ENCODE results near the gene ARID5A. TPM values are rescaled to one million over a fixed set of nuclear protein-coding genes. Genes with fewer than 3 reads are reported as not detected.

Gene ARID5A
- total RNA-seq, 120 experiments from 2014 or later, result 9.3 to 61.4 (median 19.7) TPM

Other genes starting within 250 kb of the ARID5A start
- 100 to 1,000 TPM in 18 of 120 experiments, 10 to 100 TPM in 102; 76.1 to 117 (median 91.0) TPM for gene SNRNP200, start 231.2 kb upstream of the ARID5A start, total RNA-seq
- 1 to 10 TPM in 111 of 120 experiments, under 1 TPM in 9; 0.54 to 6.2 (median 1.9) TPM for gene ITPRIPL1, start 211.4 kb upstream of the ARID5A start, total RNA-seq
- gene NCAPH, start 201.0 kb upstream of the ARID5A start, total RNA-seq, result 1 to 10 TPM in 57 of 120 experiments, under 1 TPM in 55, not detected in 8; 0.19 to 3.2 (median 1.0) TPM
- gene NEURL3, start 31.4 kb upstream of the ARID5A start, total RNA-seq, result 1 to 10 TPM in 43 of 120 experiments, under 1 TPM in 72, not detected in 5; 0.26 to 2.6 (median 0.84) TPM
- gene KANSL3, start 101.6 kb downstream of the ARID5A start, total RNA-seq, result 10 to 100 TPM; 39.7 to 81.1 (median 55.0) TPM
- gene FER1L5, start 106.0 kb downstream of the ARID5A start, total RNA-seq, result 1 to 10 TPM in 109 of 120 experiments, under 1 TPM in 11; 0.47 to 3.1 (median 1.6) TPM
- 10 to 100 TPM; 10.1 to 30.4 (median 15.9) TPM for gene LMAN2L, start 203.3 kb downstream of the ARID5A start, total RNA-seq
- 10 to 100 TPM in 115 of 120 experiments, 1 to 10 TPM in 5; 9.3 to 21.2 (median 13.1) TPM for gene CNNM4, start 224.2 kb downstream of the ARID5A start, total RNA-seq